GM23338 (cell line): ENCODE data around the gene ZNF48.

ENCODE experiments used
- CTCF ChIP-seq, 2 experiments: fragments of 200-600 bp in 1 of 2; sonication (generic) in 1 of 2; conservative IDR thresholded peaks; 2 replicates each; pipeline versions ENCODE4 v1.5.1 to v1.6.1; 2016 to 2017; ENCODE audit warnings: antibody characterized with exemption in 2 of 2, low read depth in 2 of 2, mild to moderate bottlenecking in 2 of 2, moderate library complexity in 1 of 2
- ETS1 ChIP-seq: IDR thresholded peaks from 2 replicates; pipeline ENCODE4 v1.6.1; 2016; ENCODE audit warnings: antibody characterized with exemption
- EZH2 ChIP-seq: fragments of 200-600 bp; sonication (generic); IDR thresholded peaks from one replicate; pipeline ENCODE4 v1.8.0; 2017; ENCODE audit warnings: antibody characterized with exemption, mild to moderate bottlenecking, low read depth; ENCODE audit not compliant: unreplicated experiment
- EZH2phosphoT487 ChIP-seq: fragments of 200-600 bp; sonication (generic); IDR thresholded peaks from one replicate; pipeline ENCODE4 v1.8.1; 2018; ENCODE audit warnings: antibody characterized with exemption; ENCODE audit not compliant: unreplicated experiment
- POLR2AphosphoS5 ChIP-seq: IDR thresholded peaks from 2 replicates; pipeline ENCODE4 v1.6.1; 2016; ENCODE audit warnings: antibody characterized with exemption, low read depth

GRCh38 chr16:30351586-30352419, 43.4 kb upstream of the ZNF48 start:
- TF ChIP-seq CTCF (conservative IDR thresholded peaks at IDR 0.05; ENCODE audit: low read depth in 2 of 2) (no peak), POLR2AphosphoS5 (no peak), ETS1 (no peak), EZH2phosphoT487 (no peak), EZH2 (no peak)
